AML-193 (cell line): ENCODE data around the gene SLC3A2.
A peak's percentile ranks its signal among the peaks of the same experiment; 100 is the strongest.
"Not testable (repeated sequence)": the region's sequence is repeated elsewhere in the genome, so short reads cannot be mapped to it uniquely, and the experiment has no call there.

Source experiments
- DNase-seq, 2 experiments: peaks; one replicate each; lab custom pipeline; 2025; lab: John Stamatoyannopoulos, UW

Gene SLC3A2

DNA sequence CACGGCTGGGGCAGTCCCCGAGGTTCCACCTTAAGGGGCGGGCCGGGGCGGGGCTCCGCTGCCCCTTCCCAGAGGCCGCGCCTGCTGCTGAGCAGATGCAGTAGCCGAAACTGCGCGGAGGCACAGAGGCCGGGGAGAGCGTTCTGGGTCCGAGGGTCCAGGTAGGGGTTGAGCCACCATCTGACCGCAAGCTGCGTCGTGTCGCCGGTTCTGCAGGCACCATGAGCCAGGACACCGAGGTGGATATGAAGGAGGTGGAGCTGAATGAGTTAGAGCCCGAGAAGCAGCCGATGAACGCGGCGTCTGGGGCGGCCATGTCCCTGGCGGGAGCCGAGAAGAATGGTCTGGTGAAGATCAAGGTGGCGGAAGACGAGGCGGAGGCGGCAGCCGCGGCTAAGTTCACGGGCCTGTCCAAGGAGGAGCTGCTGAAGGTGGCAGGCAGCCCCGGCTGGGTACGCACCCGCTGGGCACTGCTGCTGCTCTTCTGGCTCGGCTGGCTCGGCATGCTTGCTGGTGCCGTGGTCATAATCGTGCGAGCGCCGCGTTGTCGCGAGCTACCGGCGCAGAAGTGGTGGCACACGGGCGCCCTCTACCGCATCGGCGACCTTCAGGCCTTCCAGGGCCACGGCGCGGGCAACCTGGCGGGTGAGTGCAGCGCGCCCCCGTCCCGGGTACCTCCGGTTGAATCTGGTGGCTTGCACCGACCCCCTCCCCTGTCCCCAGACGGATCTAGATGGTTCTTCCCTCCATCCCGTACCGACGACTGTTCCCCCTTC, at the start of gene SLC3A2:
SLC3A2 (plus strand) TSS at position 94 of the 776 bp plus-strand sequence; CDS start at position 222, 128 bp downstream.
- peak; percentile 78 to 88 for DNase-seq

DNA sequence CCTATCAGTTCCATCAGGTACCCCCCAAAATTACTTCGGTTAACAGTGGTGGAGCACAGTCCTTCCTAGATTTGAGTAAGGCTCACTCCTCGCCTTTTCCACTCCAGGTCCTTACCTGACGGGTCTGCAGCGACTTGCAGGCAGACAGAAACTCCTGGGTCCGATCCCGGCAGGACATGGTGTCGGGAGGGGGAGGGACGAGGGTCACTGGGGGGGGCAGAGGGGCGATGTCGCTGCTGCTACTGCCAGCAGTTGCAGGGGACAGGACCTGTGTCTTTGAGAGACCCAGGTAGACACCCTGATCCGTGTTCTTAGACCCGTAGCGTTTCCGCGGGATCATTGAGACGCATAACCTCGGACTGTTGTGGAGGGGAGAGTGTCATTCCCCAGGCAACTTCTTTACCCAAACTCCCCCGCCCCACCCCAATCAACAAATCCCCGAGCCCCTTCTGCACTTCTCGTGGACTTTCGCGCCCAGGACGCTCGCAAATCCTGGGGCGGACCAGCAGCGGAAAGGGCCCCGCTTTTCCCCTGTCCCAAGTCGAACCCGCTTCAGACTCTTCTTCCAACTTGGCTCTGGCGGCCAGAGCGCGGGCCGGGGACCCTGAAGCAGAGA, 49.7 kb upstream of the SLC3A2 start:
- DNase-seq = no peak

DNA sequence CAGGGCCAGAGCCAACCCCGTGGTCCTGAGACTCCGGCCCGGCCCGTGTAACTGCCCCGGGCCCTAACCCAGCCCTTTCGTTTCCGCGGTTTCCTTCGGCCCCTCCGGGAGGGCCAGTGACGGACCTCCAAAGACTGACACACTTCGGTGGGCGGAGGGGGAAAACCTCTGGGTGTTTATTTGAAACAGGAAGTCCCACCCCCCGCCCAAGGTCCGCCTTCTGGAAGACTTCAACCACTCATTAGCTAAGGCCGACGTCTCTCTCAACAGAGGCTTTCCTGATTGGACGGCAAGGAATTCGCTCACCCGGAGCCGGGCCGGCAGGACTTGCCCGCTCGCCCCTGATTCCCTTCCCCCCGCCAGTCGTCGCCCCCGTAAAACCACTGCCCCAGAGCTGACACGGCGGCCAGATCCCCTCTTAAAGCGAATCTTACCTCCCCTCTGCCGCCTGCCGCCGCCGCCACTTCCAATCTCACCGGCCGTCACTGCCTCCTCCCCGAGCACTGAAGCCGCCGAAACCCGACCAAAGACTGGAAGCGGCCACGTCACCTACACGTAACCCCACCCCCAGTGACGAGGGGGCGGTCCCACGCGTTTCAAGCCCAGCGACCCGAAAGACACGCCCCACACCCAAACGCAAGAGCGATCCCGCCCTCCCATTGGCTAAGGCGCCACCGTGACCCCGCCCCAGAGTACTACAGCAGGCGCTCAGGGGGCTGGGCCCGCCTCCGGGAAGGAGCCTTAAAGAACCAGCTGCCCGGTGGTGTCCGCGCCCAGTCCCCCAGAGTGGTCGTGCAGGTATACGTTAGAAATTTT, 49.0 kb upstream of the SLC3A2 start, which contains the start of gene STX5:
STX5 (minus strand) TSS at position 532 of the 816 bp plus-strand sequence. CDS start 808 bp downstream, outside the sequence.
- peak; percentile 91 to 93 for DNase-seq

DNA sequence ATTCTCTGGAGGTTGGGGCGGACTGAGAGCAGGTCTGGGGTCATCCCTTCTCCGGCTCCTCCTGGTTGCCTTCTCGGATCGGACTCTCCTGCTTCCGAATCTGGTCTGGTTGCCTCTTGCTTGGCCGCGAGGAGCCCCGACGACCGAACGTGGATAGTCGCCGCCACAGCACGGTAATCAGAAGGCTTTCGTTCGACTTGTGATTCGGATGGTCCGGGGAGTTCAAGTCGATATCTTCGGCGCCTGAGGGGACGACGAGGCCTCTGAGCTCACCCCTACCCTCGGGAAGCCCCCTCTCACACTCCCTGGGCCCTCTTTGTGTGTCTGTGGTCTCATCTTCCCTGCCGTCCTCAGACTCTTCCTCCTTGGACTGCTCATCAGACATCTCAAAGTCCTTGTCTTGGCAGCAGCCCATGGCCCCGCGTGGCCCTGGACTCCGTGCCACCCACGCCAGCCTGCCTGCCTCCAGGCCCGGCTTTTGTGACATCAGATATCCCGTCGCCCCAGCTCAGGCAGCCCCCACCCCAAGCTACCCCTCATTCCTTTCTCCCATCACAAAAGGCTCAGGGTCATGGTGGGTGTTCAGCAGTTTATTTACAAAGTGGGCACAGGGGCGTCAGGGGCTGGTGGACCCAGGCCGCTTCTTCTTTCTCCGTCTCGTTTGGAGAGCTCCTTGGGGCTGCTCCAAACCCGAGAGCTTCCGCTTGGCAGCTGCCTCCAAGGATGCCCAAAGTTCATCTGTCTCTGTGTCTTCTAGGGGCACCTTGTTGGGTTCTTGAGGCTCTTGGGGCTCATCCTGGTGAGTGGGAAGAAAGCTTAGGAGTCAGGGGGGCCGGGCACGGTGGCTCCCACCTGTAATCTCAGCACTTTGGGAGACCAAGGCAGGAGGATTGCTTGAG, 48.1 kb upstream of the SLC3A2 start, which contains the start of gene TEX54:
TEX54 (minus strand) TSS at position 506 of the 899 bp plus-strand sequence.
- DNase-seq = no peak

DNA sequence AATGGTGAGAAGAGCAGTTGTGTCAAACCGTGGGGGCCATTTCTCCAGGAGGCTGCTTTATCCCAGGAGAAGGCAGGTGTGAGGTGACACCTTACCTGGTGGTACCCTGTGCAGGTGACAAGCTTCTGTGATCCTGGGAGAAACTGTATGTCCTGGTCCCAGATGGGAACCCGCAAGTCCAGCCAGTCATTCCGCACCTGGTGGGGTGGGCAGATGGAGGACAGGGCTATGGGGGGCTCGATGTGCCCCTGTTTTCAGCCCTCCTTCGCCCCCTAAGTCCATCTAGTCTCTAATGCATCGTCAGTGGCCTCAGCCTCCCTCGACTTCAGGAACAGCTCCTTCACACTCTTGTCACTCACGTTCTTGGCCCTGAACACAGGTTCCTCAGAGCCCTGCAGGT, 45.4 kb upstream of the SLC3A2 start:
- DNase-seq = no peak

DNA sequence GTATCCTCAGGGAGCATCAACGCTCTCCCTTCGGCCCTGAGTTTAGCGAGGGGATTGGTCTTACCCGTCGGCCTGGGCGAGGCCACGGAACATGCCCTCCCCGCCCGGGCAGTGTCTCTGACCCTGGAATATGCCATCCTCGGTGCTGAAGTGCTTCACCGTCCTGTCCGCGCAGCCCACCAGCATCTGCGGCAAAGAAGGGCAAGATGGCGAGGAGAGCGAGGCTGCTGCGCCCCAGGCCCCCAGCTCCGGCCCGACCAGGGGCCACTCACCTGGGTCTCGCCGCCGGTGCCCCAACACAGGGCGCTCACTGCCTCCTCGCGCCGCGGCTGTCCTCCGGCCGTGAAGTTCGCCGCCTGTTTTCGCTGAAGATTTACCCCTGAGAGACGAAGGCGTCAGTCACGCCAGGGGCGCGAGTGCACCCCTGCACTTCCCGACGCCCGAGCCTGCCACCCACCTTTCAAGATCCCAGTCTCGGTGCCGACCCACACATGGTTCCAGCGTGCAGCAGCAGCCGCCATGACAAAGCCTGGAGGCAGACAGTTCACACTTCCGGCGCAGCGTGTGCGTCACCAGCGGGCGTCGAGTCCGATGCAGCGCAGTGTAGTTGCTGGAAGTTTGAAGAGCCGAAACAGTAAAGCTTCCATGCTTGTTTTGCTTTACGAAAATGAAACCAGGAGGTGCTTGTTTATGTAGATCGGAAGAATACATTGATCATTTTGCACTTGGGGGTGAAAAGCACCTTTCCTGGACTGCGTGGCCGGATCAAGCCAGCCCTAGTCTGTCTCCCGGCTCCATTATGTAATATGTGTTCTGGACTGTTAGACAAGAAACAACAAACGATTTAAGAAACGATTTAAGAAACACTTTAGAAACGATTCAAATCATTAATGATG, 41.4 kb upstream of the SLC3A2 start, which contains the start of gene WDR74:
WDR74 (minus strand) TSS at position 541 of the 896 bp plus-strand sequence; CDS start at position 521, 20 bp downstream.
- peak; percentile 85 to 88 for DNase-seq

DNA sequence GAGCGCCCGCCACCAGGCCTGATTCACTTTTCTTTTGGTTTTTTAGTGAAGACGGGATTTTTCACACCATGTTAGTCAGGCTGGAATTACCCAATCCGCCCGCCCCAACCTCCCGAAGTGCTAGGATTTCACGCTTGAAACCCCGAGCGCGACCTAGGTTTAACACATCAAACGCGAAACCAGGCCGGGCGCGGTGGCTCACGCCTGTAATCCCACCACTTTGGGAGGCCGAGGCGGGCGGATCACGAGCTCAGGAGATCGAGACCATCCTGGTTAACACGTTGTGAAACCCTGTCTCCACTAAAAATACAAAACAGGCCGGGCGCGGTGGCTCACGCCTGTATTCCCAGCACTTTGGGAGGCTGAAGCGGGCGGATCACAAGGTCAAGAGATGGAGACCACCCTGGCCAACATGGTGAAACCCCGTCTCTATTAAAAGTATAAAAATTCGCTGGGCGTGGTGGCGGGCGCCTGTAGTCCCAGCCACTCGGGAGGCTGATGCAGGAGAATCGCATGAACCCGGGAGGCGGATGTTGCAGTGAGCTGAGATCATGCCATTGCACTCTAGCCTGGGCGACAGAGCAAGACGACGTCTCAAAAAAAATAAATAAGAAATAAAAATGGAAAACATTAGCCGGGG, 39.9 kb upstream of the SLC3A2 start:
- not testable (repeated sequence) for DNase-seq

DNA sequence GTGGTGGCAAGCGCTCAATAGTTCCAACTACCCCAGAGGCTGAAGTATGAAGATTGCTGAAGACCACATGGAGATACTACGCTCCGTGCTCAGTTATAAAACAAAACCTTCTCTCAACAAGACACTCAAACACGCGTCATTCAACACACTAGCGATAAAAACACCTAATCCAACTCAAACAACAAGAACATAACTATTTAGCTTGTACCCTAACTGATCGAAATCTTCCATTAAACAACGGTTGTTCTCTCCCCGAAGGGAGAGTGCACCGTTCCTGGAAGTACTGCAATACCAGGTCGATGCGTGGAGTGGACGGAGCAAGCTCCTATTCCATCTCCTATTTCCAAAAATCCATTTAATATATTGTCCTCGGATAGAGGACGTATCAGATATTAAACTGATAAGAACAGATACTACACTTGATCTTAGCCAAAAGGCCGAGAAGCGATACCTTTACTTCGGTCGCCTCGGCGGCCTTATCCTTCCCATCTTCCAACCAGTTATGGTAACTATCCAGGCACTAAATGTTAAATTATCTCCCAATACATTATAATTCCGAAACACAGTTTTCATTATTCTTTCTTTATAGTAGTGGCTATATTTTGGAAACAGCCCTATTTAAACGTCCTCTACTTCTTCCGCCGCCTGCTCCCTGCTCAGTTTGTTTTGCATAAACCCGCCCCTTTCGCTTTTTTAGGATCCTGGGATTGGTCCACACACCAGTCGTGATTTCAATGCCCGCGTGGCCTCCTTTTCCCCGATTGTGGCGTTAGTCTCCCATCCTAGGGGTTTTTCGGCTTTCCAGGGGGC, 39.1 kb upstream of the SLC3A2 start:
- peak; percentile 99 for DNase-seq

DNA sequence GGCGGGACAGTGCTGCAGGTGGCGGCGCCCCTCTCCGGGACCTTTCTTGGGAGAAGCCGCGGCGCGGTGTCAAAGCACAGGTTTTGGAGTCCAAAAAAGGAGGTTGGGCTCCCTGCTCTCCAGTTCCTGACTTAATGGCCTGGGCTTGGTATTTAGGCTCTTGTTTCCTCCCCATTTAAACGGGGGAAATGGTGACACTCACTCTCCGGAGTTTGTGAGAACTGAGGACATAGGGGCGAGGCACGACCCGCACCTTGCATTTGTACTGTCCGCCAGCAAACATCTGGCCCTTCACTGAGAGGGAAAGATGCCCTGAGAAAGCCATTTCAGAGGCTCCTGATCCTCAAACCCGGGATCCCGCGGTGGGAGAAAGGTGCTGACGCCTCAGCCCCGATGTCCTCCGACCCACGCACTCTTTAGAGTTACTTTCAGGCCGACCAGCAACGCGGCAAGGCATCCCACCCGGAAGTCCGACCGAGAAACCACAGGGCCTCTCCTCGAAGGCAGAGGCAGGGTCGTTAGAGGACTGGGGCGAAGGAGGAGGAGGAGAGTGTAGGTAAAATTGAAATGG, 38.4 kb upstream of the SLC3A2 start:
- no peak for DNase-seq

DNA sequence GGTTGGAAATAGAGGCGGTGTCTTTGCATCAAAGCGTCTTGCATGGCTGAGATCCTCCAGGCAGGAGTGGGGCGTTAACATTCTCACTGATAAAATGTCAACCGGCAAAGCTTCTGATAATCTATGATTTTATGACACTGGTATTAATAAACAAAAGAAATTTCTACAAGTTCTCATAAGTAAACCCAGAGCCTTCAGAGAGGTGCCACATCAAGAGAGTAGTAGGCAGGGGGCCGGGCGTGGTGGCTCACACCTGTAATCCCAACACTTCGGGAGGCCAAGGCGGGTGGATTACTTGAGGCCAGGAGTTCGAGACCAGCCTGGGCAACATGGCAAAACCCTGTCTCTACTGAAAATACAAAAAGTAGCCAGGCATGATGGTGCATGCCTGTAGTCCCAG, 37.8 kb upstream of the SLC3A2 start:
- not testable (repeated sequence) for DNase-seq

DNA sequence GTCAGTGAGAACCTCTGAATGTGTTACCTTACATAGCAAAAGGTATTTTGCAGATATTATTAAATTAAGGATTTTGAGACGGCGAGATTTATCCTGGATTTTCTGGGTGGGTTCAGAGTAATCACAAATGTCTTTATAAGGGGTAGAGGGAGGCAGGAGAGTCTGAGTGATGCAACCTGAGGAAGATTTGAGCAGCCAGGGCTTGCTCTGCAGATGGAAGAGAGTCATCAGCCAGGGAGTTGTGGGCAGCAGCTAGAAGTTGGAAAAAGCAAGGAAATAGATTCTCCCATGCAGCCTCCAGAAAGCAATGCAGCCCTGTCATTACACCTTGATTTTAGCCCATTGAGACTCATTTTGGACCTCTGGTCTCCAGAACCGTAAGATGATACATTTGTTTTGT, 37.2 kb upstream of the SLC3A2 start:
- DNase-seq = no peak

DNA sequence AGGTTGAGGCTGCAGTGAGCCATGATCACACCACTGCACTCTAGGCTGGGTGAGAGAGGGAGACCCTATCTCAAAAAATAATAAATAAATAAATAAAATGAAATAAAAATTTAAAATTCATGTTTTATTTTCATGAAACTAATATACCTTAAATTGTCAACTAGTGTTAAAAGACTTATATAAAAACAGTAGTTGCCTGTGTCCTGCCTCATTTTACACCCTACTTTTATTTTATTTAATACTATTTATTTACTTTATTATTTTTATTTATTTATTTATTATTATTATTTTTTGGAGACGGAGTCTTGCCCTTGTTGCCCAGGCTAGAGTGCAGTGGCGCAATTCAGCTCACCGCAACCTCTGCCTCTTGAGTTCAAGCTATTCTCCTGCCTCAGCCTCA, 36.5 kb upstream of the SLC3A2 start:
- DNase-seq = no peak

DNA sequence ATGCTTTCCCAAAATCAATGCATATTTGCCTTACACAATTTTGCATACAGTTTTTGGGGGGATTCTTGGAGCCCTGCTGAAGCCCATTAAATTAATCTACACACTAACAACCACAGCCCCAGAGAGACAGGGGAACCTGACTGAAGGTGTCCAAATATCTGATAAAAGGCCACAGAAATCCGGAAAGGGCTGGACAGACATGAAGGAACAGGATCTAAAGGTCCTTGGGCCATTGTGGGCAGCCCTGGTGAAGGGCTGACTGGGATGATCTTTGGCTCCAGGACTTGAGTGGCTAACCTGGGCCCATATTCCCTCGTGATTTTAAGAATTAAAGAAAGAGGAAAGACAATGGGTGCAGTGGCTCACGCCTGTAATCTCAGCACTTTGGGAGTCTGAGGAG, 34.5 kb upstream of the SLC3A2 start:
- DNase-seq = no peak

DNA sequence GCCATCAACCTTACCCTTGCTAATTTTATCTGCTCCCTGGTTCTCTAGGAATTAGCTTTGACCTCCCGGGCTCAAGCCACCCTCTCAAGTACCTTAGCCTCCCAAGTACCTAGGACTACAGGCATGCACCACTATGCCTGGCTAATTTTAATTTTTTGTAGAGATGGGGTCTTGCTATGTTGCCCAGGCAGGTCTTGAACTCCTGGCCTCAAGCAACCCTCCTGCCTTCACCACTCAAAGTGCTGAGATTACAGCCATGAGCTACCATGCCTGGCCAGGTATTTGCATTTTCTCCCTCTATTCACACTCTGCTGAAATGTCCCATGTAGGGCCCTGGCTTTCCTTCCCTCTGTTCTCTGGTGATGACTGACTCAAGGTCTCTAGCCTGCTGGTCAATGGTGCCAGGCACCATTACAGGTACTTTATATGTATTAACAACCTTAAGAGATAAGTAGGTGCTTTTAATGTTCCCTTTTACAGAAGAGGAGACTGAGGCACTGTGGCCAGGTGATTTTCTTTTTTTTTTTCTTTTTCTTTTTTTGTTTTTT, 32.9 kb upstream of the SLC3A2 start:
- no peak for DNase-seq

DNA sequence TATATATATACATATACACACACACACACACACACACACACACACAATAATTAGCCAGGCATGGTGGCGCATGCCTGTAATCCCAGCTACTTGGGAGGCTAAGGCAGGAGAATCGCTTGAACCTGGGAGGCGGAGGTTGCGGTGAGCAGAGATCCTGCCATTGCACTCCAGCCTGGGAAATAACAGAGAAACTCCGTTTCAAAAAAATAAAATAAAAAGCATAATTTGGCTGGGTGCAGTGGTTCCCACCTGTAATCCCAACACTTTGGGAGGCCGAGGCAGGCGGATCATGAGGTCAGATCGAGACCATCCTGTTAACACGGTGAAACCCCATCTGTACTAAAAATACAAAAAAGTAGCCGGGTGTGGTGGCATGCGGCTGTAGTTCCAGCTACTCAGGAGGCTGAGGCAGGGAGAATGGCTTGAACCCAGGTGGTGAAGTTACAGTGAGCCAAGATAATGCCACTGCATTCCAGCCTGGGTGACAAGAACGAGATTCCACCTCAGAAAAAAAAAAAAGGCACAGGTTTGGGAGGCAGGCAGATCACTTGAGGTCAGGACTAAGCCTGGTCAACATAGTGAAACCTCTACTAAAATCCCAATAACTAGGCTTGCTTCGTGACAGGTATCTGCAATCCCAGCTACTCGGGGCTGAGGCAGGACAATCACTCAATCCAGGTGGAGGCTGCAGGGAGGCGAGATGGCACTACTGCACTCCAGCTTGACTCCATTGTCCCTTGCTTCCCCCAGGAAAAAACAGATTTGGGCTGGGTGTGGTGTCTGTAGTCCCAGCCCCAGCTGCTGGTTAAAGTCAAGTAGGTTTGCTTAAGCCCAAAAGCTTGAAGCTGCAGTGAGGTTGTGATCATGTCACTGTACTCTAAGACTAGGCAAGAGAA, 29.5 kb upstream of the SLC3A2 start:
- no peak for DNase-seq

DNA sequence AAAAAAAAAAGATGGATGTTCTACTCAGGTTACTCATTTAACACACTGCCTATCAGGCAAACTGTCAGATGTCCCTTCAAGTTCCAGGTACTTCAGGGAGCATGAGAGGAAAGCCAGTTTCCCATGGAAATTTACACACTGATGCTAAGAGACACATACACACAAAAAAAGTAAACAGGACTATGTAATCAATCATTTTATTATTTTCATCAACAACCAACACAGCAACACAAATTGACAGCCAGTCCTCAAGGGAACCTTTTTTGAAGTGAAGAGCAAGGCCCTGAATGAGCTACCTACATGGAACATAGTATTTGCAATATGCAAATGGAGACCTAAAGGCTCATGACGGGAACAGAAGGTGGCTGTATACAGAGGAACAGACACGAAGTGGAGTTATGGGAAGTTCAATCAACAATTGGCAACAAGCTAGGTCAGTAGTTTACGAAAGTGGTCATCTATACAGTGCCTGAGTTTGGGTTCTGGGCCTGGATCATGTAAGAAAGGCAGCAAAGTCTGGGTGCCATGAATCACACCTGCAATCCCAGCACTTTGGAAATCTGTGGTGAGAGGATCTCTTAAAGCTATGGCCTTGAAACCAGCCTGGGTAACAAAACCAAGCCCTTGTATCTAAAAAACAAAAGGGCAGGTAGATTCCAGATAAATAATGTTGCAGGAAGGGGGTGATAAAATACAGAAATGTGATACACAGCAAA, 28.7 kb upstream of the SLC3A2 start:
- DNase-seq = no peak
